Stimulated activated memory B cell treated with anti-CD40 and anti-IgM and Interleukin-4, amounts not matched to agents 10 μg/mL and 1 μg/mL and 100 μg/mL, for 72 hours (primary cell): Measurements from ENCODE around the gene COPB2.
"Not testable (repeated sequence)": the region's sequence is repeated elsewhere in the genome, so short reads cannot be mapped to it uniquely, and the experiment has no call there.

Experiments
- ATAC-seq: fragments of 150-1000 bp; cut with Tn5 transposase; 2 replicates; pipeline ENCODE4 v1.10.0; 2021
- H3K27ac Mint-ChIP-seq: one replicate; pipeline ENCODE4 v1.8.0; 2022; ENCODE audit warnings: mild to moderate bottlenecking, mixed read lengths
- H3K27me3 Mint-ChIP-seq: one replicate; pipeline ENCODE4 v1.8.0; 2022; ENCODE audit warnings: mixed read lengths
- H3K36me3 Mint-ChIP-seq: one replicate; pipeline ENCODE4 v1.8.0; 2022; ENCODE audit warnings: mixed read lengths
- H3K4me1 Mint-ChIP-seq: one replicate; pipeline ENCODE4 v1.8.0; 2022; ENCODE audit warnings: mixed read lengths
- H3K4me3 Mint-ChIP-seq: one replicate; pipeline ENCODE4 v1.8.0; 2022; ENCODE audit warnings: mild to moderate bottlenecking, moderate library complexity, mixed read lengths
- H3K9me3 Mint-ChIP-seq: one replicate; pipeline ENCODE4 v1.8.0; 2022; ENCODE audit warnings: mixed read lengths

COPB2 gene

DNA sequence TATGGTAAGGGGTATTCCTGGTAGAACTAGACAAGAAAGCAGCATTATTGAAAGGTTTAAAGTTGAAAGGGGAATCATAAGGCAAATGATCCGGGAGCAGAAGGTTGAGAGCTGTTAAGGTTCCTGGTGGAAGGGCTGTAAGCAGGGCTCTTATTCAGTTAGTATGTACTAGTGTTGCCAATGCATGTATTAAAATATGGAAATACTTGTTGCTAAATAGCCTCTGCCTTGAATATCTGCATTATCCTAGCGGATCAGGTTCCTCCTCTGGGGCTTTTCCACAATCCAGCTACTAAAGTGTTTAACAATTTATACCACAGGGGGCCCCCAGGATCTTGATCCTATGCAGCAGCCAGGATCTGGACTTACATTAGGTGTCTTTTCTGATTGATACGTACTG lies 7.3 kb upstream of the COPB2 start:
- Mint-ChIP-seq H3K27ac (no peak overlapping the region), H3K9me3 (peaks cover 3% of the 10 kb centered on the region), H3K4me3 (no peak overlapping the region), H3K36me3 (peaks cover 11% of the 10 kb centered on the region), H3K4me1 (no peaks in the 10 kb centered on the region), H3K27me3 (no peaks in the 10 kb centered on the region)
- ATAC-seq = no peak

DNA sequence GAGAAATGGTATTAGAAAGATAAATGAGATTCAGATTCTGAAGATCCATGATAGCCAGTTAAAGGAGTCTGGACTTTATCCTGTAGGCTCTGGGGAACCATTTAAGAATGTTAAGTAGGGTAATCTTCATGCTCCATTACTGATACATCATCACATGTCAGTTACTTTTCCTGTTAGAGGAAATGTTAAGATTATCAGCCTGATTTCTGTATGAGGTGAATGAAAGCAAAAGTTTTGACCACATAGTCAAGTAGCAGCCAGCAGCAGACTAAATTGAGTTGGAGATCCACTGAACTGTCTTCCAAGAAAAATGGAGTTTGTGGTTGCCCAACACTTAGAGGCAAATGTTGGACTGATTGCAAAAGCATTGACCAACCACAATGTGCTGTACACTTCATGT lies 4.7 kb upstream of the COPB2 start:
- peaks cover 5% of the 10 kb centered on the region for H3K4me1 Mint-ChIP-seq
- peaks cover 1% of the 10 kb centered on the region for H3K36me3 Mint-ChIP-seq
- no peak for ATAC-seq
- H3K9me3 Mint-ChIP-seq = no peaks in the 10 kb centered on the region
- no peak overlapping the region for H3K27ac Mint-ChIP-seq
- no peak overlapping the region for H3K4me3 Mint-ChIP-seq
- H3K27me3 Mint-ChIP-seq = no peaks in the 10 kb centered on the region

DNA sequence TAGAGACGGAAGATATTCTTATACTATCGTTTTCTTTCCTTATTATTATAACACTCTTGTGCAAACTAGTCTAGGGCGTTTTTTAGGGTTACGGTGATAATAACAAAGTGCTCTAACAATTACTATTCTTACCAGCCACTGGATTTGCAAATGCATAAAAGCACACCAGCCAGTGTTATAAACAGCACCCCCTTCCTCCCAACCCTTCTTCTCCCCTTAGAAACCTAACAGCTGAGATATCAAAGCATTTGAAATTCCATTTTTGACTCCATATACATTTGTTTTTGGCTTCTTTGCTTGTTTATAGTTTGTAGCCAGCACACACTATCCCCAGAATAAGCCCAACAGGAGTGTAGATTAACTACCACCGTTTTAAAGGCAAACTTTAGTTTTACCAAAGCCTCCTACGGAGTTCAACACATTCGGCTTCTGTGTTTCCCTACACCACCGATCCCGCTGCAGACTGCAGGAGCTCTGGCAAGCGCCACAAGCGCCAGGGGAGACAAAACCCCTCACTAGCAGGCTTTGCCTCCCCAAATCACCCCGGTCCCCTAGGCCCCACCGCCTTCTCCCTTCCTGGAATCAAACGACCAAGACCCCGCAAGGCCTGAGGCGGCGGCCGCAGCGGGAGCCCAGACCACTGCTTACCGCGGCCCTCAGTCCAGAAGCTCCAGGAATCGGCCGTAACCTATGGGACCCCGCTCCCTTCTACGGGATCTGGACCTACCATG lies 461 bp downstream of the COPB2 start:
- Mint-ChIP-seq H3K27ac (peak overlapping the region; percentile 85), H3K9me3 (no peaks in the 10 kb centered on the region), H3K36me3 (no peaks in the 10 kb centered on the region), H3K4me3 (peak overlapping the region; percentile 80), H3K27me3 (no peaks in the 10 kb centered on the region), H3K4me1 (peaks cover 34% of the 10 kb centered on the region)
- ATAC-seq = no peak

DNA sequence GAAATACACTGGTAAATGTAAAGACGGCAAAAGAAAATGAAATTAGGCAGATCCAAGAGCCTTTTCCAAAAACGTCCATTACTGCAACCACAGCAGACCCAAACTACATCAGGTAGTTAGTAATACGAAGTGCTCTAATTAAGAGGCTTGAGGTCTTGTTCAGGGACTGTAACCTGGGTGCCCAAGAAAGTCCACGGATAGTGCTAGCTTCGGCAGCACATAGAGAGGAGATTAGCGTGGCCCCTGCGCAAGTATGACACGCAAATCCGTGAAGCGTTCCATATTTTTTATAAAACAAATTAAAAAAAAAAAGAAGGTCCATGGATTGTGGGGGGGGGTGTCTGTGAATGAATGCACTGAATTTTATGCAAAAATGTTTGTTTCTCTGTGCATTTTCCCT lies 1.4 kb downstream of the COPB2 start:
- H3K4me3 Mint-ChIP-seq = peak overlapping the region; percentile 44
- no peak for ATAC-seq
- H3K27ac Mint-ChIP-seq = no peak overlapping the region
- H3K36me3 Mint-ChIP-seq = no peaks in the 10 kb centered on the region
- no peaks in the 10 kb centered on the region for H3K9me3 Mint-ChIP-seq
- peaks cover 34% of the 10 kb centered on the region for H3K4me1 Mint-ChIP-seq
- no peaks in the 10 kb centered on the region for H3K27me3 Mint-ChIP-seq

DNA sequence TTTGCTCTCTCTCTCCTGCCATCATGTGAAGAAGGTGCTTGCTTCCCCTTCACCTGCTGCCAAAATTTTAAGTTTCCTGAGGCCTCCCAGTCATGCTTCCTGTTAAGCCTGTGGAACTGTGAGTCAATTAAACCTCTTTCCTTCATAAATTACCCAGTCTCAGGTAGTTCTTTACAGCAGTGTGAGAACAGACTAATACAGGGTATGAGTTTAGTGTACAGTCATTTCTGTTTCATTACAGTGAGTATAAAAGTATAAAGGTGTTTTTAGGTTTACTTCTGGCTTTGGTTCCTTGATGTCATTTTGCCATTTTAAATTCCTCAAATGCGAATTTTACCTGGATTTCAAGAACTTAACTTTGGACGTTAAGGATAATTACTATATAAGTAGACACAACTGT lies 7.2 kb downstream of the COPB2 start:
- not testable (repeated sequence) for ATAC-seq, H3K4me3 Mint-ChIP-seq, H3K27me3 Mint-ChIP-seq, H3K9me3 Mint-ChIP-seq, H3K27ac Mint-ChIP-seq
- Mint-ChIP-seq H3K36me3 (peaks cover 35% of the 10 kb centered on the region), H3K4me1 (peaks cover 21% of the 10 kb centered on the region)

DNA sequence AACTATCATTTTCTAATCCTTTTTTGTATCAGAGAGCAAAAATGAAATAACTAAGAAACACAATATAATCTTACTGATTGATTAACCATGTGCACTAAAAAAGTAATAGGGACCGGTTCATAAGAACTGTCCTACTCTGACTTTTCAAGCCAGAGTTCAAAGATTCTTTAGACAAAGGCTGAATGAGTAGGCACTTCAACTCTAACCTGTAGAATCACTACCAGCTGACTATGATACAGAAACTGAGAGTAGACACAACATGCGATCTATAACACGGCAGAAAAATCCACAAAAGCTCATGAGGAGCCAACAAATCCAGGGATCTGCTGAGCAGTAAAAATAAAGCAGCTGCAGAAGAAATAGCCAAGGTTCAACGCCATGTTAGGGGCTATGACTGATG lies 8.9 kb downstream of the COPB2 start:
- H3K36me3 Mint-ChIP-seq = peaks cover 42% of the 10 kb centered on the region
- no peak for ATAC-seq
- H3K4me3 Mint-ChIP-seq = no peak overlapping the region
- no peaks in the 10 kb centered on the region for H3K9me3 Mint-ChIP-seq
- H3K27me3 Mint-ChIP-seq = no peaks in the 10 kb centered on the region
- H3K4me1 Mint-ChIP-seq = peaks cover 6% of the 10 kb centered on the region
- H3K27ac Mint-ChIP-seq = no peak overlapping the region

DNA sequence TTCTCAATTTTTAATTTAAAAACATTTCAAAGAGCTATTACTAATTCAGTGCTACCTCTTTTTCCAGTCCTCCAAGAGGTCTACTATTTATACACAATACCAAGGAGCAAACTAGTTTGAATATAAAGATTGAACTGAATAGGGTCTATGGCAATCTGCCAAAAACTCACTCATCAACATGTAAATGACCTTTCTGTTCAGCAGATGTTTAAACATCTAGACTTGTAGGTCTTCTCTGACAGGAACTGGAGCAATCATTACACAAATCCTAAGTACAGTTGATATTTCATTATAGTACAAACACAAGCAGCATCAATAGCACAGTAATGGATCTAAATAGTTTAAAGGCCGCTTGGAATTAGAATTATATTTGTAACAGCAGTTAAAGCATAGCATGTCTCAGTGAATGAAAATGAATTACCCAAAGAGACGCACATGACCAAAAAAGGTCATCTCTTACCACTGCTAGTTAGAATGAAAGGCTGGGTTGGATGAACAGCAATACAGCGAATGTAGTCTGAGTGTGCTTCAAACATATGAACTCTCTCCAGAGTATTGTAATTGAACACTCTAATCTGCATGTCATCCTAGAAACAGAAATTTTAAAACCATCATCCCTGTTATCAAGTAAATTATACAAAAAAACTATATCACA lies 10.7 kb downstream of the COPB2 start:
- ATAC-seq = no peak
- Mint-ChIP-seq H3K4me3 (no peak overlapping the region), H3K27ac (no peak overlapping the region), H3K4me1 (peaks cover 6% of the 10 kb centered on the region), H3K27me3 (no peaks in the 10 kb centered on the region), H3K9me3 (no peaks in the 10 kb centered on the region), H3K36me3 (peaks cover 52% of the 10 kb centered on the region)

DNA sequence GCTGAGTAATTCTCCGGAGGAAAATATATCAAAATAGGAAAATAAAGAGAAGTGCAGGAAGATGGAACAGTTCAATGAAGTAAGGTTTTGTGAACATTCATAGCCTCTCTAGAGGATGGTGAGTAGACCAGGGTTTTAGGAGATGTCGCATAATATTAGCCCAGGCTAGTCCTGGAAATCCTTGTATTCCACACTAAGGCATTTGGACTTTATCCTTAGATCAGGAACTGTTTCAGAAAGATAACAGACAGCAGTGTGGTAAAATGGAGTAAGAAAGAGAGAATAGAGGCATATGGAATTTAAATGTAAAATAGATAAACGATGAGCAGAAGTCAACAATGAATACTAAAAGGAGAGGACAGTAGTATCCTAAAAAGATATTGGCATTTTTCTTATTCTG lies 12.1 kb downstream of the COPB2 start:
- Mint-ChIP-seq H3K36me3 (peaks cover 58% of the 10 kb centered on the region), H3K27ac (no peak overlapping the region)

DNA sequence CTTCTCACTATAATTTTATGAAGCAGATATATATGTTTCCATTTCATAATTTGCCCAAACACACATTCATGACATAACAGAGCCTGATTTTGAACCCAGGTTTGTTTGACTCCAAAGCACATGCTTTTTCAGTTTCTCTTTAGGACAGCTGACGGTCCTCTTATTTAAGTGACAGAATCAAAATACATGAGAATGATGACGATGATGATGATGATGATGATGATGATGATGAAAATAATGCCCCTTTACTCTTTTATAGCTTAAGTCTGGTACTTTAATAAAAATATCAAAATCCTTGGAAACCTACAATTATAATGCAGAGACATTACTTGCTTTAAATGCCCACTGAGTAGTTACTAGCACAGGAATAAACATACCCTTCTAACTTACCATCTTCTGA lies 15.3 kb downstream of the COPB2 start:
- no peaks in the 10 kb centered on the region for H3K4me1 Mint-ChIP-seq
- H3K4me3 Mint-ChIP-seq = no peak overlapping the region
- peaks cover 60% of the 10 kb centered on the region for H3K36me3 Mint-ChIP-seq
- H3K27me3 Mint-ChIP-seq = no peaks in the 10 kb centered on the region
- no peak for ATAC-seq
- H3K27ac Mint-ChIP-seq = no peak overlapping the region
- no peaks in the 10 kb centered on the region for H3K9me3 Mint-ChIP-seq

More for the DNA sequence above, 12.1 kb downstream of the COPB2 start:
- Mint-ChIP-seq H3K4me1 (peaks cover 6% of the 10 kb centered on the region), H3K27me3 (no peaks in the 10 kb centered on the region), H3K9me3 (no peaks in the 10 kb centered on the region), H3K4me3 (no peak overlapping the region)
- no peak for ATAC-seq

DNA sequence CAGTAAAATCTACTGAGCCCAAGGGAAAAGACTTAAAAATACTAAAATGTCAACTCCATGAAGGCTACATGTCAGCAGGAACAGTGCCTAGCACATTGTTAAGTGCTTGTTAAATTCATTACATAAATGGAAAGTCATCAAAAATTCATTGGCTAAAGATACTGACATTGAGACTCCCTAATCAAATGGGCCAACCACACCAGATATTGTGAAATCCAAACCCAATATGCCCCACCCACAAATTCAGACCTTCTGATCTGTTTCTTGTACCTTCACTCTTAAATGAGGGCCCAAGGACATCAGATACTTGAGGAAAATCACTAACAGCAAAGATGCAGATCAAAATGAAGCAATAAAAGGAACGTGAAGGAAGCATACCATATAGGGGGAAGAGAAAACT lies 24.9 kb downstream of the COPB2 start:
- Mint-ChIP-seq H3K27me3 (no peaks in the 10 kb centered on the region), H3K9me3 (no peaks in the 10 kb centered on the region)
- ATAC-seq = no peak

DNA sequence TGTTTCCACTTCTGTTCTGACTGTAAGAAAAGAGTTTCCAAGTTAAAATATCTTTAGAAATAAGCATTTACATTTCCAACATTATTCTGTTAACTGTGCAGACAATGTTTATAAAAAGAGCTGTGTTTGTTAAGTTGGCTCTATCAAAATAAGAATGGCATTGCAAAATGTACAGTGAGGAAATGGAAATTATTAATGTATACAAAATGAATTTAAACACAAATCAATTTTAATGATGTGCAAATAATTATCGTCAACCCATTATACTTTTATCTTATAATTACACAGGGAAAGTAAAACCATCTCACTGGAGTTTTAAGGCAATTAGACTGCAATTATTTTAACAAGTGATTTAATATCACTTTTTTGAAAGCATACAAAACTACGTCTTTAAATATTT lies 28.2 kb downstream of the COPB2 start:
- Mint-ChIP-seq H3K27ac (peak overlapping the region; percentile 66), H3K36me3 (peaks cover 78% of the 10 kb centered on the region)

More for the DNA sequence above, 24.9 kb downstream of the COPB2 start:
- Mint-ChIP-seq H3K36me3 (peaks cover 68% of the 10 kb centered on the region), H3K27ac (no peak overlapping the region), H3K4me3 (no peak overlapping the region), H3K4me1 (no peaks in the 10 kb centered on the region)

DNA sequence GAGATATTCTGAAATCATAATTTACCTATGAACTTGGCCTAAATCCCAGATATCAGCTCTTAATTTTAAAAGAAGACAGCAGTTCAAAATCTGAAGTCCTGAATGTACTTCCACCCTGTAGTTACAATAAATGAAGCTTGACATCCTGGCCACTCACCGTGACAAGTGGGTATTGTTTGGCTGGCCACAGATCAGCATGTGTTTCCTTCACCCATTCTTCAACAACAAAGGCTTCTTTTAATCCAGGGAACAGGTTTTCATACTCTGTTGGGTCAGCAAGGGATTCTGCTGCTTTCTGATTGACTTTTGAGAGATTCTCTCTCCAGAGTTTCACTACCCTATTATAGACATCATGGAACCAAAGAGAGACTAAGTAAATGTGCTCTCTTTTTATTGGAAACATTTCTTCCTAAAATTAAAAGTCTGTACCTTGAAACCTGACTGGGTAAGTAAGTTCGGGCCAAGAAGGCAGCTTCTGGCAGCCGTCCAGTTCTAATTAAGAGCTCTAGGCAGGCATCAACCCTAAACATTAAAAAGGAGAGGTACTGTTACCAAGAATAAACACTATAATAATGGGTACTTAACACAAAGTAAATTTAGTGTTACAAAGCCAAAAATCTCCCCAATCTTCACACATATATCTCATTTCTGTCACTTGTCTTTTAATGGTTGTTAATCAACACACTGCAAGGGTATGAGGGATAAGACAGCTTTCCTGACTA lies 30.4 kb downstream of the COPB2 start:
- peak overlapping the region; percentile 83 for H3K27ac Mint-ChIP-seq
- H3K36me3 Mint-ChIP-seq = peaks cover 65% of the 10 kb centered on the region
- H3K27me3 Mint-ChIP-seq = no peaks in the 10 kb centered on the region
- no peak overlapping the region for H3K4me3 Mint-ChIP-seq
- ATAC-seq = no peak
- peaks cover 7% of the 10 kb centered on the region for H3K4me1 Mint-ChIP-seq
- no peaks in the 10 kb centered on the region for H3K9me3 Mint-ChIP-seq

More for the DNA sequence above, 28.2 kb downstream of the COPB2 start:
- Mint-ChIP-seq H3K9me3 (no peaks in the 10 kb centered on the region), H3K27me3 (no peaks in the 10 kb centered on the region), H3K4me3 (no peak overlapping the region), H3K4me1 (peaks cover 7% of the 10 kb centered on the region)
- no peak for ATAC-seq

DNA sequence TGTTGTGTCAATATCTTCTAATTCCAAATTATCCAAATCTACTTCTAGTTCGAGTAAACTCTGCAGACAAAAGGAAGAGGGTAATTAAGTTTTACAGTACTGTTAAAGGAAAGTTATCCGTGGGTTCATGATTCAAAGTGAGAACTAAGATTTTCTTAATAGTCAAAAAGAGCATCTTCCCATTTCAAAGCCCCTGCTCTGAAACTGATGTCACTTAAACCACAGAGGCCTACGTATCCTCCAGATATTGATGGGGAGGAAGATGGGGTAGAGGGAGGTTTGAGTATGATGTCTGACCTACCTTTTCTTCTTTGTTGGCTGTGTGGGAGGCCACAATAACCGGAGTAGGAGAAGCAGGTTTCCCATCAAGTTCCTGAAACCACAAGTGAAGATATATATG lies 31.5 kb downstream of the COPB2 start:
- Mint-ChIP-seq H3K27ac (peak overlapping the region; percentile 83), H3K36me3 (peaks cover 66% of the 10 kb centered on the region), H3K4me1 (peaks cover 13% of the 10 kb centered on the region), H3K9me3 (no peaks in the 10 kb centered on the region), H3K4me3 (no peak overlapping the region), H3K27me3 (no peaks in the 10 kb centered on the region)
- peak; percentile 83 for ATAC-seq

DNA sequence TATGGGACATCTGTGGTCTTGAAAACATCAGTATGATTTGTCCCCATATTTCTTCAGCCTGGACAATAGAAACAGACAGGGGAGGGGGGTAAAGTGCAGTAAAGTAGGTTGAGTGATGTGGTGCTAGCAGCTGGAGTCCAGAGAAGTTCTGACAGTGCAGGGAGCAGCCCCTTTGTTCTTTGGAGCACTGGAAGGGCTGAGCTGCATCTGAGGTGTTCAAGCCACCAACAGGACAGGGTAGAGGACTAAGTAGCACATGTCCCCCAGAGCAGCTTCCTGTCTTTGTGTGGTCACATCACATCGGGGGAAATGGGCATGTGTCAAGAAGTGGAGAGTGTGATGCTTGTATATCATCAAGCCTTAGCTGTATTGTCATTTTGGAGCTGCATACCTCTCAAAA lies 33.6 kb downstream of the COPB2 start:
- Mint-ChIP-seq H3K4me1 (peaks cover 17% of the 10 kb centered on the region), H3K9me3 (no peaks in the 10 kb centered on the region), H3K4me3 (no peak overlapping the region), H3K27ac (peak overlapping the region; percentile 4), H3K27me3 (no peaks in the 10 kb centered on the region), H3K36me3 (peaks cover 67% of the 10 kb centered on the region)
- ATAC-seq = no peak

DNA sequence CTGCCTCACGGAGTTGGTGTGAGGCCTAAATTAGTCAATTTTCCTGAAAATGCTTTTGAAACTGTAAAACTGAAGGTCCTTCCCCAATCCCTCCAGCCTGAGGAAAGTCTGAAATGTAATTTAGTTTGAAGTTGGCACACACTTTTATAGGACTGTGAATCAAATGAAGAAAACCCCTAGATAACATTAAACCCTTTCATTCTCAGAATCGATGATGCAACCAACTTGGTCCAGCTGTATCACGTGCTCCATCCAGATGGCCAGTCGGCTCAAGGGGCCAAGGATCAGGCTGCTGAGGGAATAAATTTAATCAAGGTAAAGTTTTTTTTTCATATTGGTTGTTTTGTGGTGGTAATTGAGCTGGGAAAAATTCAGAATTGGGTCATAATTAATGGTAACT lies 34.0 kb downstream of the COPB2 start:
- no peak overlapping the region for H3K4me3 Mint-ChIP-seq
- no peaks in the 10 kb centered on the region for H3K27me3 Mint-ChIP-seq
- peak overlapping the region; percentile 4 for H3K27ac Mint-ChIP-seq
- no peak for ATAC-seq
- peaks cover 17% of the 10 kb centered on the region for H3K4me1 Mint-ChIP-seq
- peaks cover 67% of the 10 kb centered on the region for H3K36me3 Mint-ChIP-seq
- no peaks in the 10 kb centered on the region for H3K9me3 Mint-ChIP-seq

DNA sequence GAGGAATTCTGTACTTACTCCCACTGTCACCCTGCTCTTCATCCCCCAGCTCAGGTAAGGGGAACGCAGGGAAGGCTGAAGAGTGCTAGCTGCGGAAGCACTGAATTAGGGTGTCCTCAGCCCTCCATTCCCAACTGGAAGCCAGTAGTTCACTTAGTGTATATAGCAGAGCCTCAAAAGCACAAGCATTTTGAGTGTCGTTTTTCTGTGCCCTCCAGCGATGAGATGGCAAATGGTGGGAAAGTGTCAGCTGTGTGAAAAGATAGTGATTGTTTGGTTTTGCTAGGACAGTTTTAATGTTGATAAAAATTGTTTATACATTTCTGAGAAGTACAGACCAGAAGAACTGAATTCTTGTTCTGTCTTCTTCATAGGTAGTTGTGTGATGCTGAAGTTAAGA lies 34.8 kb downstream of the COPB2 start:
- H3K36me3 Mint-ChIP-seq = peaks cover 60% of the 10 kb centered on the region
- no peak overlapping the region for H3K27ac Mint-ChIP-seq
- H3K4me1 Mint-ChIP-seq = peaks cover 17% of the 10 kb centered on the region

More for the DNA sequence above, 34.8 kb downstream of the COPB2 start:
- H3K9me3 Mint-ChIP-seq = no peaks in the 10 kb centered on the region
- no peak overlapping the region for H3K4me3 Mint-ChIP-seq
- no peaks in the 10 kb centered on the region for H3K27me3 Mint-ChIP-seq
- no peak for ATAC-seq
